H1 (cell line): ENCODE measurements around the gene GPX4. TPM values are rescaled to one million over a fixed set of nuclear protein-coding genes. Genes with fewer than 3 reads are reported as not detected.

Experiments
- CTCF ChIA-PET: fragments of 300-600 bp; sonication (Branson Sonifier 250); formaldehyde crosslinking; loops from one replicate; lab custom pipeline; 2021; ENCODE audit not compliant: partially characterized antibody; lab: Charles Lee
- POLR2A ChIA-PET: fragments of 300-600 bp; sonication (Branson Sonifier 250); formaldehyde crosslinking; loops from one replicate; lab custom pipeline; 2021; ENCODE audit warnings: inconsistent platforms; ENCODE audit not compliant: partially characterized antibody; lab: Charles Lee
- DNase-seq, 2 experiments: peaks; one replicate each; pipeline versions ENCODE4 v3.0.0 to v3.0.0-alpha.2; 2010 to 2022; ENCODE audit warnings: low spot score in 2 of 2, low read depth in 1 of 2, mixed read lengths in 1 of 2
- FAIRE-seq: peaks from 2 replicates; lab custom pipeline; 2011; peaks lifted over from hg19 to GRCh38; lab: Jason Lieb, UNC
- H2AFZ ChIP-seq: 2 replicates; pipeline ENCODE4 v1.8.1; 2012; ENCODE audit warnings: low read length, inconsistent platforms
- H2AK5ac ChIP-seq: 2 replicates; pipeline ENCODE4 v1.6.1; 2013; ENCODE audit warnings: low read depth, low read length
- H2BK120ac ChIP-seq: replicated peaks from 2 replicates; pipeline ENCODE3; 2013; ENCODE audit warnings: low read depth, low read length, inconsistent platforms
- H2BK12ac ChIP-seq: 2 replicates; pipeline ENCODE4 v1.6.1; 2013; ENCODE audit warnings: low read depth, low read length
- H2BK15ac ChIP-seq: 2 replicates; pipeline ENCODE4 v1.6.1; 2013; ENCODE audit warnings: low read length
- H2BK20ac ChIP-seq: 2 replicates; pipeline ENCODE4 v1.6.1; 2013; ENCODE audit warnings: low read length
- H2BK5ac ChIP-seq: 2 replicates; pipeline ENCODE4 v1.6.1; 2013; ENCODE audit warnings: low read depth, low read length
- H3K14ac ChIP-seq: 2 replicates; pipeline ENCODE4 v1.6.1; 2013; ENCODE audit warnings: inconsistent platforms; ENCODE audit not compliant: insufficient read length
- H3K18ac ChIP-seq: 2 replicates; pipeline ENCODE4 v1.6.1; 2013; ENCODE audit warnings: low read length; ENCODE audit errors: extremely low read depth
- H3K23ac ChIP-seq: 2 replicates; pipeline ENCODE4 v1.6.1; 2013; ENCODE audit warnings: inconsistent platforms; ENCODE audit not compliant: insufficient read length
- H3K23me2 ChIP-seq: 2 replicates; pipeline ENCODE4 v1.6.1; 2013; ENCODE audit warnings: low read depth, low read length
- H3K27ac ChIP-seq: 2 replicates; pipeline ENCODE4 v1.6.1; 2011; ENCODE audit warnings: low read depth, low read length, inconsistent platforms
- H3K27me3 ChIP-seq, 4 experiments: replicated peaks in 1 of 4; 1 replicate in 1 of 4; 2 replicates in 3 of 4; pipeline versions ENCODE4 v1.6.1 to v1.8.1; 2011 to 2013; ENCODE audit warnings: low read length in 3 of 4, mild to moderate bottlenecking in 3 of 4, inconsistent platforms in 2 of 4, mixed read lengths in 2 of 4, moderate library complexity in 1 of 4; ENCODE audit not compliant: control insufficient read depth in 3 of 4, insufficient read depth in 3 of 4; ENCODE audit errors: extremely low read depth in 1 of 4
- H3K36me3 ChIP-seq, 4 experiments: 2 replicates each; pipeline versions ENCODE4 v1.6.1 to v1.8.1; 2011 to 2013; ENCODE audit warnings: mild to moderate bottlenecking in 4 of 4, low read length in 3 of 4, moderate library complexity in 2 of 4, control low read depth in 1 of 4, inconsistent platforms in 1 of 4; ENCODE audit not compliant: insufficient read depth in 4 of 4, control insufficient read depth in 2 of 4
- H3K4ac ChIP-seq: replicated peaks from 2 replicates; pipeline ENCODE3; 2013; ENCODE audit warnings: low read length, low read depth, mixed read lengths, inconsistent platforms; ENCODE audit not compliant: insufficient read length
- H3K4me1 ChIP-seq, 4 experiments: replicated peaks in 1 of 4; 1 replicate in 1 of 4; 2 replicates in 3 of 4; pipeline versions ENCODE4 v1.6.1 to v1.8.1; 2011 to 2013; ENCODE audit warnings: low read length in 3 of 4, inconsistent platforms in 2 of 4, mixed read lengths in 1 of 4; ENCODE audit not compliant: insufficient read depth in 4 of 4, control insufficient read depth in 3 of 4
- H3K4me2 ChIP-seq, 2 experiments: 2 replicates each; pipeline versions ENCODE4 v1.6.1 to v1.8.1; 2011 to 2013; ENCODE audit warnings: low read depth in 2 of 2, low read length in 2 of 2, control low read depth in 1 of 2, inconsistent platforms in 1 of 2, mild to moderate bottlenecking in 1 of 2; ENCODE audit not compliant: insufficient read depth in 1 of 2
- H3K4me3 ChIP-seq, 4 experiments: fragments of 200-600, 300-600 bp in 1 of 4; sonication (generic), shearing (Covaris generic), sonication (Bioruptor Twin) in 1 of 4; 2 replicates each; pipeline versions ENCODE4 v1.5.1 to v1.8.1; 2011 to 2016; ENCODE audit warnings: low read length in 4 of 4, low read depth in 3 of 4, control low read depth in 2 of 4, inconsistent platforms in 2 of 4, mild to moderate bottlenecking in 2 of 4, mixed read lengths in 1 of 4, moderate library complexity in 1 of 4; ENCODE audit not compliant: insufficient read depth in 2 of 4; ENCODE audit errors: extremely low read depth in 1 of 4
- H3K56ac ChIP-seq: replicated peaks from 2 replicates; pipeline ENCODE3; 2013; ENCODE audit warnings: low read depth, mild to moderate bottlenecking, mixed read lengths, low read length, inconsistent platforms; ENCODE audit not compliant: insufficient read length
- H3K79me1 ChIP-seq: 2 replicates; pipeline ENCODE4 v1.6.1; 2013; ENCODE audit warnings: low read depth, low read length, control low read depth
- H3K79me2 ChIP-seq, 2 experiments: 2 replicates each; pipeline versions ENCODE4 v1.6.1 to v1.8.1; 2012 to 2013; ENCODE audit warnings: low read length in 2 of 2, mild to moderate bottlenecking in 2 of 2, inconsistent platforms in 1 of 2; ENCODE audit not compliant: insufficient read depth in 2 of 2, control insufficient read depth in 1 of 2
- H3K9ac ChIP-seq, 4 experiments: replicated peaks in 1 of 4; 1 replicate in 1 of 4; 2 replicates in 3 of 4; pipeline versions ENCODE4 v1.6.1 to v1.8.1; 2011 to 2013; ENCODE audit warnings: low read depth in 3 of 4, low read length in 3 of 4, control low read depth in 2 of 4, mild to moderate bottlenecking in 2 of 4, moderate library complexity in 2 of 4, inconsistent platforms in 1 of 4; ENCODE audit errors: extremely low read depth in 1 of 4
- H3K9me3 ChIP-seq, 2 experiments: 2 replicates each; pipeline versions ENCODE4 v1.6.1 to v1.8.1; 2012 to 2013; ENCODE audit warnings: mild to moderate bottlenecking in 2 of 2, moderate library complexity in 2 of 2, control low read depth in 1 of 2, inconsistent platforms in 1 of 2, low read depth in 1 of 2, low read length in 1 of 2, mixed read lengths in 1 of 2; ENCODE audit not compliant: insufficient read depth in 2 of 2
- H4K20me1 ChIP-seq, 2 experiments: replicated peaks in 1 of 2; 2 replicates each; pipeline versions ENCODE3 to v1.8.1; 2011 to 2013; ENCODE audit warnings: inconsistent platforms in 2 of 2, low read length in 2 of 2, mild to moderate bottlenecking in 1 of 2; ENCODE audit not compliant: insufficient read depth in 2 of 2, control insufficient read depth in 1 of 2
- H4K5ac ChIP-seq: 2 replicates; pipeline ENCODE4 v1.6.1; 2013; ENCODE audit warnings: low read length, low read depth, mixed read lengths, inconsistent platforms; ENCODE audit not compliant: insufficient read length
- H4K8ac ChIP-seq: 2 replicates; pipeline ENCODE4 v1.8.0; 2013; ENCODE audit warnings: mild to moderate bottlenecking, moderate library complexity, low read length, inconsistent platforms; ENCODE audit not compliant: insufficient read depth; ENCODE audit errors: extremely low read depth
- H4K91ac ChIP-seq: replicated peaks from 2 replicates; pipeline ENCODE3; 2013; ENCODE audit warnings: low read length, mixed read lengths, inconsistent platforms; ENCODE audit not compliant: insufficient read length
- ASH2L ChIP-seq: fragments of 200-600, 300-600 bp; sonication (generic); IDR thresholded peaks from one replicate; pipeline ENCODE4 v1.7.1; 2017; ENCODE audit warnings: low read length
- POLR2A ChIP-seq, 2 experiments: IDR thresholded peaks; 1 replicate in 1 of 2; 2 replicates in 1 of 2; pipeline ENCODE4 v1.6.1; 2011; ENCODE audit warnings: low read depth in 2 of 2, low read length in 2 of 2, mild to moderate bottlenecking in 2 of 2; ENCODE audit errors: control extremely low read depth in 1 of 2
- WGBS, 2 experiments: shearing (Covaris generic) in 1 of 2; methylation state at CpG; one replicate each; pipeline versions ENCODE4 v1.1.6 to v1.1.7; 2013 to 2015; ENCODE audit warnings: low lambda C conversion rate in 2 of 2, mixed read lengths in 2 of 2, inconsistent platforms in 1 of 2, low coverage in 1 of 2, missing lambda C conversion rate in 1 of 2; ENCODE audit not compliant: insufficient replicate concordance in 2 of 2, insufficient coverage in 1 of 2, insufficient read length in 1 of 2; ENCODE audit errors: extremely low coverage in 1 of 2, missing lambda C conversion rate in 1 of 2; 5-methylcytosine and 5-hydroxymethylcytosine counted together
- polyA plus RNA-seq, 7 experiments: library from polyadenylated mRNA; depleted of rRNA in 3 of 7; stranded (reverse) in 5 of 7; unstranded in 2 of 7; fragments of >200 nt in 5 of 7; fragments of 200-250 nt in 2 of 7; gene quantifications; 1 replicate in 5 of 7; 2 replicates in 1 of 7; 4 replicates in 1 of 7; pipeline versions ENCODE4 v1.2.1 to v1.2.3, GENCODE V29; 2011 to 2013; ENCODE audit warnings: missing spikeins in 2 of 7, mixed read lengths in 2 of 7
- total RNA-seq: library from RNA; stranded (reverse); fragmentation: NEBNext Ultra II Directional; extraction: Animal tissue kit (Norgen Biotek cat#: 25700); gene quantifications from 2 replicates; pipeline ENCODE4 v1.2.1, GENCODE V29; 2021

GPX4 gene
- total and polyA plus RNA-seq, 2 of the 8 experiments (the other 6 are each of a cell fraction or from before 2014, with no cell fraction given): 342 to 693 TPM

- POLR2A ChIA-PET: interaction anchor here (0.6 to 1.9 kb wide), 11 partner anchors 10 to 146 kb away, joined by 3 to 7 read pairs (median 4); partner anchors contain the start of gene GPX4
- peaks cover 0 to 2% of the 10 kb centered on the region in 2 experiments for H4K20me1 ChIP-seq
- H2BK120ac ChIP-seq: no peak overlapping the region
- H3K23me2 ChIP-seq: no peaks in the 10 kb centered on the region
- H2AFZ ChIP-seq: no peak overlapping the region
- peaks cover 0 to 4% (median 2%) of the 10 kb centered on the region in 4 experiments; a peak in 3 of 7 replicates for H3K4me1 ChIP-seq
- no peak for TF ChIP-seq POLR2A (IDR thresholded peaks at IDR 0.05; ENCODE audit: control extremely low read depth in 1 of 2, low read depth in 2 of 2, low read length in 2 of 2)
- no peak for TF ChIP-seq ASH2L
- no peaks in the 10 kb centered on the region for H3K79me2 ChIP-seq
- H2BK5ac ChIP-seq: peak overlapping the region; percentile 81; the same call in 1 of the 2 replicates
- no peak overlapping the region for H2BK15ac ChIP-seq
- H3K14ac ChIP-seq: no peak overlapping the region
- H2BK20ac ChIP-seq: no peak overlapping the region
- WGBS, 2 experiments: 85% methylated on average over 17 of the region's 20 CpGs; no CpG with 5 or more reads in 1 of the 2 experiments
- FAIRE-seq (no peak), DNase-seq (no peak)
- H4K8ac ChIP-seq: no peak overlapping the region
- H3K9me3 ChIP-seq: no peaks in the 10 kb centered on the region
- no peak overlapping the region for H3K9ac ChIP-seq
- no peak overlapping the region for H3K4me3 ChIP-seq
- peaks cover 2 to 51% (median 7%) of the 10 kb centered on the region in 4 experiments; a peak in 4 of 8 replicates for H3K36me3 ChIP-seq
- peak overlapping the region; percentile 54 for H4K91ac ChIP-seq
- no peak overlapping the region for H3K4me2 ChIP-seq
- peak overlapping the region; percentile 38 for H3K4ac ChIP-seq
- no peak overlapping the region for H2AK5ac ChIP-seq
- peak overlapping the region; percentile 68; the same call in 1 of the 2 replicates for H2BK12ac ChIP-seq
- no peaks in the 10 kb centered on the region for H3K79me1 ChIP-seq
- H3K27ac ChIP-seq: peak overlapping the region; percentile 34; the same call in 1 of the 2 replicates
- H3K27me3 ChIP-seq: no peaks in the 10 kb centered on the region
- no peak overlapping the region for H3K23ac ChIP-seq
- no peak overlapping the region for H4K5ac ChIP-seq
- CTCF ChIA-PET: interaction anchor here (0.8 to 4.2 kb wide), 10 partner anchors 10 to 201 kb away, joined by 3 to 17 read pairs (median 6); no protein-coding TSS in a partner anchor
- H3K18ac ChIP-seq: no peak overlapping the region
- H3K56ac ChIP-seq: no peak overlapping the region
Measured at GRCh38 chr19:1123381-1123780, 19.6 kb downstream of the GPX4 start.
